GM21367 (cell line): Measurements from ENCODE around the gene SLC16A1.
"Not testable (repeated sequence)": the region's sequence is repeated elsewhere in the genome, so short reads cannot be mapped to it uniquely, and the experiment has no call there.

Source experiments
- ATAC-seq: cut with Tn5 transposase; IDR thresholded peaks from one replicate; pipeline ENCODE4 v1.9.1; 2021; ENCODE audit not compliant: unreplicated experiment

The SLC16A1 gene

DNA sequence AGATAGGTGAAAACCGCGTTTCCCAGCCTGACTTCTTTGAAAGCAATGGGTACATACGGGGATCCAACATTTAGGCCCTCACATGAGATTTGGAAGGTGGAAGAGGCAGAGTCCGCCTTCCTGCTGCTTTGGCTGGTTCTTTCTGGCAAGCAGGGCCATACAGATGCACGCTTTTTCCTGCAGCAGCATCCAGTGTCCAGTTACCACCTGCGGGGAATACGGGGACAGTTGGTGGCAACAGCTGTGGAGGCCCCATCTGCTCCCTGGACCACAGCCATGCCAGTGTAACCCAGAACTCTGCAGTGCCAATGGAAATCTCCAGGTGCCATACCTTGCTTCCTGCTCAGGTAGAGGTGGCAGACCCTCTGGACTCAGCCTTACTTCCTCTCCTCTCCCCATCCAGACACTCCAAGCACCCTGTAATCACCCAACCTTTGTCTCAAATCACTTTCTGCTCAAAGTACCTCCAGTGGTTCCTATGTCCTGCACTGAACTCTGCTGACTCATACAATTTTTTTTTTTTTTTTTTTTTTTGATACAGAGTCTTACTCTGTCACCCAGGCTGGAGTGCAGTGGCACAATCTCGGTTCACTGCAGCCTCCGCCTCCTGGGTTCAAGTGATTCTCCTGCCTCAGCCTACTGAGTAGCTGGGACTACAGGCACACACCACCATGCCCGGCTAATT, 68.3 kb downstream of the SLC16A1 start:
- ATAC-seq = no peak

DNA sequence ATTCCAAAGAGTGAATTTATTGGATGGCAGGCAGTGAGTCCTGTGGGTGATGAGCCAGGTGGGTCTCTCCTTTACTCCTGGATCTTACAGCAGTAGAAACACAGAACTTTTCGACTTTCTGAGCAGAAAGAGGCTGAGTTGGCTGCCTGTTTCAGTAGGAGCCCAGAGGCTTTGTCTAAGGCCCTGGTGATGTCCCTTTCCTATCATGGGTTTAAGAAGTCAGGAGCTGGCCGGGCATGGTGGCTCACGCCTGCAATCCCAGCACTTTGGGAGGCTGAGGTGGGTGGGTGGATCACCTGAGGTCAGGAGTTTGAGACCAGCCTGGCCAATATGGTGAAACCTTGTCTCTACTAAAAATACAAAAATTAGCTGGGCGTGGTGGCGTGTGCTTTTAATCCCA, 71.0 kb downstream of the SLC16A1 start:
- not testable (repeated sequence) for ATAC-seq

DNA sequence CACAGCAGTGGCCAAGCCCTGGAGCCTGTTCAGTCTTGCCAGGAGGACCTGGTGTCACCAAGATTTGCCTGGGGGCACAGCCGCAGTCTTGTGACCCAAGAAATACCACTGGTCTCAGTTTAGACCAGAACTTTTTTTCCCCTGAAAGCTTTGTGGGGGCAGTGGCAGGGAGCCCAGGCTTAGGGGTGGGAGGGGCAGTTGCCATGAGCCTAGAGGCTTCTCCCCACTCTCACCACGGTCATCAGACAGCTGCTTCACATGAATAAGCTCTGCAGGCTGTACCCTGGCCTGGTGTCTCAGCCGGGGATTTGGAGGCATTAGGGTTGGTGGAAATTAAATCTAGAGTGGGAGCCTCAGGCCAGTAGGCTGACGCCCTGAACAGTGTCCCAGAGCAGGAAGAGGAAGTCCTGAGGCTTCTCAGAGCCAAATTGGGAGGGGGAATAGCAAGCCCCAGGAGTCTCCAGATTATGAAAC, 73.7 kb downstream of the SLC16A1 start:
- ATAC-seq = no peak

DNA sequence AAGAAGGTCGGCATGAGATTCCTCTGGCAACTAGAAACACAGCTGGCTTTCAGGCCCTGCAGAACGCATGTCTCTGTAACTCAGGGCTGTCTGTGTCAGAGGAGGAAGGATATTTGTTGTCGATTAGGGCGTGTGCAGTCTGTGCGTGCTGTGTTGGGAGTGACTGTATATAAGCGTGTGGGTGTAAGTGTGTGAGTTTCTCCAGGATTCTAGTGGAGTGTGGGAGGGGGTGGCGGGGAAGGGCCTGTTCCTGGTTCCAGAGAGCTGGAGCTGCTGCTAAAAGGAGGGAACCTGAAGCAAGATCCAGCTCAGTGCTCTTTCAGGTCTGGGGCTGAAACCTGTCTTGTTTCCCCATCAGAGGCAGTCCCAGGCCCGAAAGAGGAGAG, 74.3 kb downstream of the SLC16A1 start:
- ATAC-seq = no peak

DNA sequence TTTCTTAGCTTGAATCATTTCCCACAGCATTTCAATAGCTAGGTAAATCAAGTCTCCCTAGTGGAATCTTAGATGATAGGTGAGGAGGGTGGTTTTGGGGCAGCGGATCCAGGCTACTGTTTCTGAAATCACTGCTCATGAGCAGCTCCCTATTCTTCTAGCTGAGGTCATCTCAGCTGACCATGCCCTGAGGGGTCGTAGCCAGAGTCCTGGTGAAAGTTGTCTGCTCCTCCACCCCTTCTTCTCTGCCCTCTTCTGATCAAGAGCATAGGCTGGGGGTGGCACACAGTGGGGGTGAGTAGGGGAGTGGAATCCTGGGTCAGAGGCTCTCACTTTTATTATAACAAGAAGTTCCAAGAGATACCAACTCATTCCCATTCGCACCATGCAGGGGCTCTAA, 76.2 kb downstream of the SLC16A1 start:
- no peak for ATAC-seq

DNA sequence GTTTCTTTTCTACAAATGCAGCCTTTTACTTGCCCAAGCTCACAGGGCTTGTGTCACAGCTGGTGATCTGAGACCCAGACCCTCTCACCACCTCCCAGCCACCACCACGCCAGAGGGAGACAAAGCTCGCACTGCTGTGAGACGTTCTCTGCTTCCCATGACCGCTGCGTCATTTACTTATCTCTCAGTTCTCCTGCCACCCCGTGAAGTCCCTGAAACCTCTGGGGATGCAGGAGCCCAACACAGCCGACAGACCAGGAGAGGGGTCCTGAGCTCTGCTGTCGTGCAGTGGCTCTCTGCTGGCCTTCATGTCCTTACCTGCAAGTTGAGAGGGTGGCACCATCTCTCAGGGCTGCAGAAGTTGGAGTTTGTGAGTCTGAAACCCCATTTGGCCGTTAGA, 77.7 kb downstream of the SLC16A1 start:
- ATAC-seq = no peak

DNA sequence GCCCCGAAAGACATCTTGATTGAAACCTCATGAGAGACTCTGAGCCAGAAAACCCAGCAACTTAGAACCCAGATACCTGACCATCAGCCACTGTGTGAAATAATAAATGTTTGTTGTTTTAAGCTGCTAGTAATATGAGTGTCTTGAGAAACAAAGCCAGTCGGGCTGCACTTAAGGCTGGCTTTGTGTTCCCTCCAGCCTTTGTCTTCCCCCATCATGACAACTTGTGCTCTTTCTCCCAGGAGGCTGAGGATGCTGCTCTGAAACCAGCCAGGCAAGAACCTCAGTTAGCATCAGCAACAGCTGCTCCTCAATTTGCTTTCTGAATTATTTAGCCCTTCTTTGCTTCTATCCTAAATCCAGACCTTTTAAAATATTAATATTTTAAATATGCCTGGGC, 78.2 kb downstream of the SLC16A1 start:
- no peak for ATAC-seq

DNA sequence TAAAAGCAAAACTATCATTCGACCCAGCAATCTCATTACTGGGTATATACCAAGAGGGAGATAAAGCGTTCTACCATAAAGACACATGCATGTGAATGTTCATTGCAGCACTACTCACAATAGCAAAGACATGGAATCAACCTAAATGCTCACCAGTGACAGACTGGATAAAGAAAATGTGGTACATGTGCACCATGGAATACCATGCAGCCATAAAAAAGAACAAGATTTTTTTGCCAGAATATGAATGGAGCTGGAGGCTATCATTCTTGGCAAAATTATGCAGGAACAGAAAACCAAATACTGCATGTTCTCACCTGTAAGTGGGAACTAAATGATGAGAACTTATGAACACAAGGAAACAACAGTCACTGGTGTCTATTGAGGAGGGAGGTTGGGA, 79.7 kb downstream of the SLC16A1 start:
- ATAC-seq = no peak

DNA sequence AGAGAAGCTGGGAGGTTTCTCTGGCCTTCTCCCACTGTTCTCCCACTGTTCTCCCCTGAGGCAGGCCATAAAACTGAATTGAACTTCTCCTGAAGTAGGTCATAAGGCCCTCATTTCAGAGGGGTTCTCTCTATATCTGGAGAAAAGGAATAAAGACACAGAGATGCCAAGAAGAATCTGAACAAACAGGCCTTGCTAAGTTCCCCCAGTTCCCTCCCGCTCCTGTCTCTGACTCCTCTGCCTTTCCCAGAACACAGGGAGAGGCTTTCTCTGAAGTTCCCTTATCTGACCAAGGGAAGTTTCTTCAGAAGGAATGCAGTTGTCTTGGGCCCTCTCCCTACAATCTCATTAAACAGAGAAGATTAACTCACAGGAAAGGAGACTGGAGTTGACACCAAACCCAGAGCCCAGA, 83.4 kb downstream of the SLC16A1 start:
- ATAC-seq = no peak

DNA sequence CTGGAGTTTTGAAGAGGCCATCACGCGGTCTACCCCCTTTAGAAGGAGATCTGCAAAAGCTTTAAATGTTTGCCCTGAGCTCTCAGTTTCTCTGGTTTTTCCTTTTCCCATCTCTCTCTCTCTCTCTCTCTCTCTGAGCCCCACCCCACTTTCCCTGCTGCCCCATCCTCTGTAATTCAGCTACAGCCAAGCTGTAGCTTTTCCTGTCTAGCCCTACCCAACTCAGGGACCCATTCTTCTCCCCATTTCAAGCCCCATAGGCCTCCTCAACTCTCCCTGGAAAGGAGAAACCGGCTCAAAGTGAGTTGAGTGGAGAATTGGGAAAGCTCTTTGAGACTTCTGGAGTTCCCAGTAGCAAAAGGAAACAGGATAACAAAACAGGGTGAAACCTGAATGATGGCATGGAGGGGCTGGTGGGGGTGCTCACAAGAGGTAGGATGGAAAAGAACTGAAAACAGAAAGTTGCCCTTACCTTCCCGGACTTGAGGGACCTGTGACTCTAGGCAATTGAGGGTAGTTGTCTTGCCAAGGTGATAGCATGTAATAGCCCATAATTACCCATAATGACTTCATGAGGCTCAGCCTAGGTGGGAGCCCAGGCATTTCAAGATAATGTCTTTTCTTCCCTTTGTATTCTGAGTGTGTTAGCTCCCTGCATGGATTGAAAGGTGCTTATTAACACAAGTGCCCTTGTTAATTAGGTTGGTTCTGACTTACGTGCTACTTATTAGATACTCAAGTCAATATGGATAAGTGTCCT, 84.9 kb downstream of the SLC16A1 start:
- no peak for ATAC-seq

DNA sequence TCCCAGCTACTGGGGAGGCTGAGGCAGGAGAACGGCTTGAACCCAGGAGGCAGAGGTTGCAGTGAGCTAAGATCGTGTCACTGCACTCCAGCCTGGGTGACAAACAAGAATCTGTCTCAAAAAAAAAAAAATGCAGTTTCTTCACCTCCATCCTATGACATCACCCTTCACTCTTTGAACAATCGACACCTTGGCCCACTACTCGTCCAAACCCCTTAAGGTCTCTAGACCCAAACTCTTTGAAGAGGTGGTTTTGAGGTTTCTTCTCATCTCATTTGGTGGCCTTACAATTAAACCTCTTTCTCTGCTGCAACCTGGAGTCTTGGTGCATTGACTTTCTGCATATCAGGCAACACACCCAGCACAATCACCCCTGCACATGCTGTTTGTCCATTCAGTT, 86.1 kb downstream of the SLC16A1 start:
- no peak for ATAC-seq

DNA sequence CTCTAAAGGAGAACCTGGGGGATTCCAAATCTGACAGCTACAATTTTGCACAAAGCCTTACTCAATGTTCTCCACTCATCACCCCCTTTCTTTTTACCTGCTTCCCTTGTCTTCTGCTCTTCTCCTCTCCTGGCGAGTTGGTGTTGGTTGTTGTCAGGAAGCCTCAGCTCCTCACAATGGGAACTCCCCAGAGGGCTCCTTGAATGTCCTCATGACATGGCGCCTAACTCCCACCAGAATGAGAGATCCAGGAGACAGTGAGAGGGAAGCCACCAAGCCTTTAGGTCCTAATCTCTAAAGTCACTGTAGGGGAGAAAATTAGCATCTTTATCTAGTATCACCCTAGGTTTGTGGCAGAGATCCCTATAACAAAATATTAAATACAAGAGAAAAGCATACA, 87.8 kb downstream of the SLC16A1 start:
- ATAC-seq = no peak

DNA sequence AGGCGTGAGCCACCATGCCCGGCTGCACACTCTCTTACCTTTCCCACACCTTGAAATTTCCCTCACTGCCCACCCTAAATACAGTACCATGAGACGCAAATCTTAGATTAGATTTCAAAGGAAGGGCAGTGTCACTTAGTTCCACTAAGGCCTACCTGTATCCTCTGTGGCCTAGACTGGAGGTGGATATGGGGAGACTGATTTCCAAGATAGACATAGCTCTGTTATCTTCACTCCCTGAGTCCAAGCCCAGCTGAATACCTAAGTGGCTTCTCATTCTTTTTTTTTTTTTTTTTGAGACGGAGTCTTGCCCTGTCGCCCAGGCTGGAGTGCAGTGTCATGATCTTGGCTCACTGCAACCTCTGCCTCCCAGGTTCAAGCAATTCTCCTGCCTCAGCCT, 89.0 kb downstream of the SLC16A1 start:
- no peak for ATAC-seq

DNA sequence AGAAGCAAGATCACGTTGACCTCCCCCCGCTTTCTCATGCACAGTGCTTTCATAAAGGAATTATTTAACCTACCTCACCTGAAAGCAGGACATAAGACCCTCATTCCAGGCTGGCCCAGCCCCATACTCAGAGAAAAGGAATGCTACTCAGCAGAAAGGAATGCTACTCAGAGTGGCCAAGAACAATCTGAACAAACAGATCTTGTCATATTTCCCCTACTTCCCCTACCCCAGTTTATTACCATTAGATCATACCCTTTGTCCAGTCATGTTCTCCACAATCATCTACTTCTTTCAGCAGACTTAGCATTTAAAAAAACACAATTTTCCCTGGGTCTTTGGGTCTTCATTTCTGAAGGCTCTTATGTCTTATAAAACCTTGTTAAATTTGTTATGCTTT, 89.8 kb downstream of the SLC16A1 start:
- no peak for ATAC-seq

DNA sequence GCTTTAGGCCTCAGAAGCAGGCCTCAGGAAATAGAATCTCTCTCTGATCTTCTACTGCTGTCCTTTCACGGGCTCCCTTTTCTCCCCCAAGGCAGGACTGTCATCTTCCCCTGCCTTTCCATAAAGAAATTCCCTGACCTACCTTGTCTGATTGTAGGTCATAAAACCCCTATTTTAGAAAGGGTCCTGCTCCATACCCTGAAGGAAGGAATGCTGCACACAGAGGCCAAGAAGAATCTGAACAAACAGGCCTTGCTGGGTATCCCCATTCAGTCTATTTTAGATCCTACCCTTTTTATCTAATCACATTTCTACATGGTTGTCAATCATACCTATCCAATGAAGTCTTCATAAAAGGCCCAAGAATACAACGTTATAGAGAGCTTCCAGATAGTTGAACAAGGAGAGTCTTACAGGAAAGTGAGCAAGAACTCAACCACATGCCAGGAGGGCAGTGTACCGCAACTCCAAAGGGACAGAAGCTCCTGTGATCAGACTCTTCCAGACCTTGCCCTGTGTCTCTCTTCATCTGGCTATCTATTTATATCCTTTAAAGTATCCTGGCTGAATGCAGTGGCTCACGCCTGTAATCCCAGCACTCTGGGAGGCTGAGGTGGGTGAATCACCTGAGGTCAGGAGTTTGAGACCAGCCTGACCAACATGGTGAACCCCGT, 93.1 kb downstream of the SLC16A1 start:
- no peak for ATAC-seq
